Endodermal cell (in vitro differentiated cells): ENCODE results near the gene LEMD1. TPM values are rescaled to one million over a fixed set of nuclear protein-coding genes. Genes with fewer than 3 reads are reported as not detected.
A peak's percentile ranks its signal among the peaks of the same experiment; 100 is the strongest.

ENCODE experiments used
- DNase-seq: peaks from one replicate; pipeline ENCODE4 v3.0.0-alpha.2; 2017
- H3K27ac ChIP-seq: 2 replicates; pipeline ENCODE4 v1.5.1; 2013; ENCODE audit warnings: mild to moderate bottlenecking, low read depth, low read length, moderate library complexity
- H3K27me3 ChIP-seq: 2 replicates; pipeline ENCODE4 v1.6.1; 2013; ENCODE audit warnings: mild to moderate bottlenecking, low read length, moderate library complexity; ENCODE audit not compliant: insufficient read depth, control insufficient read depth, poor library complexity, severe bottlenecking
- H3K36me3 ChIP-seq: 2 replicates; pipeline ENCODE4 v1.7.0; 2013; ENCODE audit warnings: mild to moderate bottlenecking, low read length, moderate library complexity; ENCODE audit not compliant: control insufficient read depth, insufficient read depth
- H3K4me1 ChIP-seq: one replicate; pipeline ENCODE4 v1.7.0; 2013; ENCODE audit warnings: low read length; ENCODE audit not compliant: control insufficient read depth, insufficient read depth
- H3K4me3 ChIP-seq: 2 replicates; pipeline ENCODE4 v1.5.1; 2013; ENCODE audit warnings: mild to moderate bottlenecking, low read length, moderate library complexity
- H3K9ac ChIP-seq: 2 replicates; pipeline ENCODE4 v1.6.1; 2013; ENCODE audit warnings: mild to moderate bottlenecking, low read length, moderate library complexity; ENCODE audit not compliant: poor library complexity, severe bottlenecking; ENCODE audit errors: extremely low read depth
- H3K9me3 ChIP-seq: 2 replicates; pipeline ENCODE4 v1.6.1; 2013; ENCODE audit warnings: mild to moderate bottlenecking, low read length, moderate library complexity; ENCODE audit not compliant: control insufficient read depth
- H3K27ac Mint-ChIP-seq: 2 replicates; pipeline ENCODE4 v1.8.0; 2020; ENCODE audit warnings: mixed read lengths
- H3K27me3 Mint-ChIP-seq: 2 replicates; pipeline ENCODE4 v1.8.0; 2021; ENCODE audit warnings: mild to moderate bottlenecking, mixed read lengths; ENCODE audit not compliant: insufficient read depth
- H3K36me3 Mint-ChIP-seq: 2 replicates; pipeline ENCODE4 v1.8.0; 2020; ENCODE audit warnings: low read depth, mixed read lengths
- H3K4me1 Mint-ChIP-seq: 2 replicates; pipeline ENCODE4 v1.8.0; 2020; ENCODE audit warnings: mixed read lengths
- H3K4me3 Mint-ChIP-seq: 2 replicates; pipeline ENCODE4 v1.8.0; 2020; ENCODE audit warnings: mild to moderate bottlenecking, moderate library complexity, mixed read lengths
- H3K9me3 Mint-ChIP-seq: 2 replicates; pipeline ENCODE4 v1.8.0; 2020; ENCODE audit warnings: mild to moderate bottlenecking, mixed read lengths
- WGBS, 2 experiments: methylation state at CpG; one replicate each; pipeline versions ENCODE4 v1.1.5 to v1.1.7; 2013; ENCODE audit warnings: missing lambda C conversion rate in 2 of 2, mixed read lengths in 1 of 2; ENCODE audit not compliant: insufficient coverage in 1 of 2, insufficient read length in 1 of 2; 5-methylcytosine and 5-hydroxymethylcytosine counted together
- total RNA-seq, 2 donors: library from RNA; stranded (reverse); fragmentation: NEBNext Ultra II Directional in 1 of 2; extraction: Animal tissue kit (Norgen Biotek cat#: 25700) in 1 of 2; gene quantifications; 2 replicates in 1 of 2; 3 replicates in 1 of 2; pipeline ENCODE4 v1.2.1, GENCODE V29; 2021
- TF ChIP-seq, protein P1 (sequence below): fragments of 200-600 bp; sonication (generic); conservative IDR thresholded peaks from 2 replicates; pipeline ENCODE4 v1.5.0; 2021; ENCODE audit warnings: antibody characterized with exemption, mild to moderate bottlenecking

Gene LEMD1
- total RNA-seq, 2 donors from 2014 or later = 13.5 to 16.7 TPM

DNA sequence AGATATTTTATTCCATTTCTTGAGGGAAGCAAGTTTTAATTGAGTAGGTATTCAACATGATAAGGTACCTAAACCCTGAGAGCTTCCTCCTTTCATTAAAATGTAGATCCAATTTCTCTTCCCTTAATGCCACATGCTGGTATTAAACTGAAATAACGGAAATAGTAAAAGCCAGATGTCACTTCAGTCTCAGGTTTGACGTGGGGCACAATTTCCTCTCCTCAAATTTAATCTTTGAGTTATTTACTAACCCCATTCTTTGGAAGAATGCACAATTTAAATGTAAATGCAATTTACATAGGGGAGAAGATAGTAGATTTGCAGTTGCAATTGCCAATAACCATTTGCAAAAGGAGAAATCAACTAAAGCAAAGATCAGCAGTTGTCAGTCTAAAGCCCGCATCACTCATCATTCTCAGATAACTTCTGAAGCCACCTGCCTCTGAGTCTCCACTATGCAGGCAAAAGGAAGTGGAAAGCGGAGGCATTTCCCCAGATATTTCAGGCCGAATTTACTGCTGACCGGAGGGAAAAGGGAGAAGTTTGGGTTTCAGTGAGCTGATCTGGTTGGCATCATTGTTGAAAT is 2.1 kb upstream of the LEMD1 start:
- no peaks in the 10 kb centered on the region for H3K4me1 ChIP-seq
- no peak overlapping the region for H3K9ac ChIP-seq
- Mint-ChIP-seq H3K4me1 (peaks cover 5% of the 10 kb centered on the region), H3K9me3 (no peaks in the 10 kb centered on the region), H3K27me3 (peaks cover 24% of the 10 kb centered on the region), H3K27ac (no peak overlapping the region), H3K36me3 (no peaks in the 10 kb centered on the region), H3K4me3 (no peak overlapping the region)
- no peaks in the 10 kb centered on the region for H3K27me3 ChIP-seq
- no peaks in the 10 kb centered on the region for H3K9me3 ChIP-seq
- no peak overlapping the region for H3K4me3 ChIP-seq
- TF ChIP-seq, protein P1, sequence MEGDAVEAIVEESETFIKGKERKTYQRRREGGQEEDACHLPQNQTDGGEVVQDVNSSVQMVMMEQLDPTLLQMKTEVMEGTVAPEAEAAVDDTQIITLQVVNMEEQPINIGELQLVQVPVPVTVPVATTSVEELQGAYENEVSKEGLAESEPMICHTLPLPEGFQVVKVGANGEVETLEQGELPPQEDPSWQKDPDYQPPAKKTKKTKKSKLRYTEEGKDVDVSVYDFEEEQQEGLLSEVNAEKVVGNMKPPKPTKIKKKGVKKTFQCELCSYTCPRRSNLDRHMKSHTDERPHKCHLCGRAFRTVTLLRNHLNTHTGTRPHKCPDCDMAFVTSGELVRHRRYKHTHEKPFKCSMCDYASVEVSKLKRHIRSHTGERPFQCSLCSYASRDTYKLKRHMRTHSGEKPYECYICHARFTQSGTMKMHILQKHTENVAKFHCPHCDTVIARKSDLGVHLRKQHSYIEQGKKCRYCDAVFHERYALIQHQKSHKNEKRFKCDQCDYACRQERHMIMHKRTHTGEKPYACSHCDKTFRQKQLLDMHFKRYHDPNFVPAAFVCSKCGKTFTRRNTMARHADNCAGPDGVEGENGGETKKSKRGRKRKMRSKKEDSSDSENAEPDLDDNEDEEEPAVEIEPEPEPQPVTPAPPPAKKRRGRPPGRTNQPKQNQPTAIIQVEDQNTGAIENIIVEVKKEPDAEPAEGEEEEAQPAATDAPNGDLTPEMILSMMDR = no peak
- H3K36me3 ChIP-seq = no peaks in the 10 kb centered on the region
- DNase-seq = no peak
- 80 to 86% methylated on average over 6 of the region's 6 CpGs for WGBS, 2 experiments
- no peak overlapping the region for H3K27ac ChIP-seq

DNA sequence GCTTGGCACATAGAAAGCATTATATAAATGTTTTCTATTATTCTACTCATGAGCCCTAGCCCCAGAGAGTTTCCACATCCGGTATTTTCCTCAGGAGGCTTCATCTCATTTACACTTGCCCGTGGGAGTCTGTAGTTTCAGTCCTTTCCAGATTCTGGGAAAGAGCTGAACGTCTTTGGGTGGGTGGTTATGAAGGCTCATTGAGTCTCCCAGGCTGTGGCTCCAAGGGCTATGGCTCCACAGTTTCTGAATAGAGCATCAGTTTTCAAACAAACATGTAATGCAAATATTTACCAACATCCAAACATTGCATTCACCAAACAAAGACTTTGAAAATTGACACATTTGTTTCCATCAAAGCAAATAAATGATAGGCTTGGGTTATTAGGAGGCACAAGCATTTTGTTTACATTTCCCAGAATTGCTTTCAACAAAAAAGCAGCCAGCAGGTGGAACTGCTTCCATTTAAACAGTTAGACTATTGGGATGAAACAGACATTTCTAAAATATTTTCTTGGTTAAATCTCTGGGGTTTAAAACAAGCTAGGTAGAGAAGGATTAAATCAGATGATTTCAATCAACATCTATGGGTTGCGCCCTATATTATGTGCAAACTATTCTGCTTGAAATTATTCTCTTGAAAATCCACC is 1.3 kb upstream of the LEMD1 start:
- DNase-seq = no peak
- Histone ChIP-seq H3K9me3 (no peaks in the 10 kb centered on the region), H3K36me3 (no peaks in the 10 kb centered on the region), H3K4me3 (no peak overlapping the region), H3K9ac (no peak overlapping the region), H3K27me3 (no peaks in the 10 kb centered on the region), H3K27ac (no peak overlapping the region), H3K4me1 (no peaks in the 10 kb centered on the region)
- Mint-ChIP-seq H3K27me3 (peaks cover 16% of the 10 kb centered on the region), H3K36me3 (no peaks in the 10 kb centered on the region), H3K4me3 (no peak overlapping the region), H3K27ac (no peak overlapping the region), H3K4me1 (peaks cover 5% of the 10 kb centered on the region), H3K9me3 (no peaks in the 10 kb centered on the region)
- WGBS, 2 experiments = 84% methylated on average over 4 of the region's 4 CpGs; no CpG with 5 or more reads in 1 of the 2 experiments
- TF ChIP-seq, protein P1 = peak; percentile 24

DNA sequence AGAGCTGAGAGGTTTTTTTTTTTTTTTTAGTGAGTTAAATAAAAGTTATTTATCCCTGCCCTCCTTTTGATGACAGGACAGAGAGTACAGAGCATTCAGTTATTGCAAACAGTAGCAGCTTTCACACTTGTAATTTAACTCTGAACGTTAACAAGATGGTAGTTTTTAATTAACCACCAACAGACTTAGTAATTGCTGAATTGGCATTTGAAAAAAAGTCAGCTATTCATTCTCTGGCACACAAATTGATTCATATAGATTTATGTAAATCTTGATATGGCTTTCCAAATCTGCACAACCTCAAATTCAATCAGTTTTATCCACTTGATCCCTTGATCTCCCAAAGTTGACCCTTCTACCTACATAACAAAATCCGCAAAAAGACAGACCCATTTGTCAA is 918 bp downstream of the LEMD1 start:
- DNase-seq = no peak
- Histone ChIP-seq H3K9ac (no peak overlapping the region), H3K27ac (no peak overlapping the region), H3K36me3 (no peaks in the 10 kb centered on the region), H3K4me3 (no peak overlapping the region), H3K4me1 (no peaks in the 10 kb centered on the region), H3K27me3 (no peaks in the 10 kb centered on the region), H3K9me3 (no peaks in the 10 kb centered on the region)
- TF ChIP-seq, protein P1 = no peak
- Mint-ChIP-seq H3K4me3 (no peak overlapping the region), H3K4me1 (peaks cover 5% of the 10 kb centered on the region), H3K27me3 (peaks cover 5% of the 10 kb centered on the region), H3K27ac (no peak overlapping the region), H3K36me3 (no peaks in the 10 kb centered on the region), H3K9me3 (no peaks in the 10 kb centered on the region)
- 92% methylated on average over 2 of the region's 2 CpGs; no CpG with 5 or more reads in 1 of the 2 experiments for WGBS, 2 experiments
